Measurements from ENCODE around the gene KISS1R.
"Not testable (repeated sequence)": the region's sequence is repeated elsewhere in the genome, so short reads cannot be mapped to it uniquely, and the experiment has no call there.

The KISS1R gene

GRCh38 chr19:882871-883497, 34.1 kb upstream of the KISS1R start:
- DNase-seq: no peak

- DNase-seq: no peak
Observed at GRCh38 chr19:883661-884211, 33.4 kb upstream of the KISS1R start.

GRCh38 chr19:884420-885211, 32.5 kb upstream of the KISS1R start:
- no peak for DNase-seq

- DNase-seq: no peak
Observed at GRCh38 chr19:885536-886224, 31.5 kb upstream of the KISS1R start.

GRCh38 chr19:887072-887471, 30.1 kb upstream of the KISS1R start:
- DNase-seq: no peak

- DNase-seq: no peak
Observed at GRCh38 chr19:887599-887998, 29.5 kb upstream of the KISS1R start.

- no peak for DNase-seq
Observed at GRCh38 chr19:888581-889385, 28.4 kb upstream of the KISS1R start.

GRCh38 chr19:889662-890295, 27.4 kb upstream of the KISS1R start:
- no peak for DNase-seq

- no peak for DNase-seq
Observed at GRCh38 chr19:890831-891230, 26.3 kb upstream of the KISS1R start.

GRCh38 chr19:891421-892200, 25.5 kb upstream of the KISS1R start:
- DNase-seq: not testable (repeated sequence)

GRCh38 chr19:892243-892893, 24.8 kb upstream of the KISS1R start:
- DNase-seq: no peak

- DNase-seq: peak; percentile 89
Observed at GRCh38 chr19:892894-893689, 24.0 kb upstream of the KISS1R start, which contains the start of the genes MED16 and RNU6-9. Gene MED16, minus strand, starts transcription at chr19:893187. Its CDS starts 2,056 bp downstream, at chr19:891131. Gene RNU6-9, plus strand, starts transcription at chr19:893484.

- DNase-seq: no peak
Observed at GRCh38 chr19:896434-896833, 20.7 kb upstream of the KISS1R start.

GRCh38 chr19:896999-897398, 20.1 kb upstream of the KISS1R start:
- no peak for DNase-seq

- DNase-seq: no peak
Observed at GRCh38 chr19:897442-898039, 19.6 kb upstream of the KISS1R start.

- no peak for DNase-seq
Observed at GRCh38 chr19:898663-899062, 18.5 kb upstream of the KISS1R start.

GRCh38 chr19:899336-900042, 17.6 kb upstream of the KISS1R start:
- no peak for DNase-seq

GRCh38 chr19:900043-900301, 17.2 kb upstream of the KISS1R start:
- no peak for DNase-seq
